ENCODE results near the gene KRTAP22-2.

Gene KRTAP22-2

DNA sequence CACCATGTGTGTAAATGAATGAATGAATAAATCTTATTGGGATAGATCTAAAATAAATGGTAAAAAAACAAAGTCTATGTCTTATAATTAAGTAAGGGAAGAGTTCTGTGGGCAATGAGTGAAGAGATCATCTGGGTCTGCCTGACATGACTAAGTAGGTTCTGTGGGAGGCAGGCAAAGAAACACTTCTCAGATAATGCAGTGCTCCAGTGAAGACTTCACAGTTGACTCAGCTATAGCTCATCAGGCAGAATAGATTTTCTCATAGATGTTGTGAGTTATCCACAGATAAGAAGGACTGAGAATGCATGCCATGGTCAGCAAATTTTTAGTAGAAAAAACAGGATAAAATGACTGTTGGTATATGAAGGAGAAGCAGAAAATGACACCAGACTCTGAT lies 12.4 kb downstream of the KRTAP22-2 start:
- no peak for DNase-seq (ENCODE audit: low read depth)
- no peak overlapping the region for H3K4me3 ChIP-seq (ENCODE audit: control insufficient read depth, low read depth, low read length)
- TF ChIP-seq, protein P1, sequence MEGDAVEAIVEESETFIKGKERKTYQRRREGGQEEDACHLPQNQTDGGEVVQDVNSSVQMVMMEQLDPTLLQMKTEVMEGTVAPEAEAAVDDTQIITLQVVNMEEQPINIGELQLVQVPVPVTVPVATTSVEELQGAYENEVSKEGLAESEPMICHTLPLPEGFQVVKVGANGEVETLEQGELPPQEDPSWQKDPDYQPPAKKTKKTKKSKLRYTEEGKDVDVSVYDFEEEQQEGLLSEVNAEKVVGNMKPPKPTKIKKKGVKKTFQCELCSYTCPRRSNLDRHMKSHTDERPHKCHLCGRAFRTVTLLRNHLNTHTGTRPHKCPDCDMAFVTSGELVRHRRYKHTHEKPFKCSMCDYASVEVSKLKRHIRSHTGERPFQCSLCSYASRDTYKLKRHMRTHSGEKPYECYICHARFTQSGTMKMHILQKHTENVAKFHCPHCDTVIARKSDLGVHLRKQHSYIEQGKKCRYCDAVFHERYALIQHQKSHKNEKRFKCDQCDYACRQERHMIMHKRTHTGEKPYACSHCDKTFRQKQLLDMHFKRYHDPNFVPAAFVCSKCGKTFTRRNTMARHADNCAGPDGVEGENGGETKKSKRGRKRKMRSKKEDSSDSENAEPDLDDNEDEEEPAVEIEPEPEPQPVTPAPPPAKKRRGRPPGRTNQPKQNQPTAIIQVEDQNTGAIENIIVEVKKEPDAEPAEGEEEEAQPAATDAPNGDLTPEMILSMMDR (conservative IDR thresholded peaks at IDR 0.05; ENCODE audit: control insufficient read depth, insufficient read depth, low read depth, low read length) = no peak

DNA sequence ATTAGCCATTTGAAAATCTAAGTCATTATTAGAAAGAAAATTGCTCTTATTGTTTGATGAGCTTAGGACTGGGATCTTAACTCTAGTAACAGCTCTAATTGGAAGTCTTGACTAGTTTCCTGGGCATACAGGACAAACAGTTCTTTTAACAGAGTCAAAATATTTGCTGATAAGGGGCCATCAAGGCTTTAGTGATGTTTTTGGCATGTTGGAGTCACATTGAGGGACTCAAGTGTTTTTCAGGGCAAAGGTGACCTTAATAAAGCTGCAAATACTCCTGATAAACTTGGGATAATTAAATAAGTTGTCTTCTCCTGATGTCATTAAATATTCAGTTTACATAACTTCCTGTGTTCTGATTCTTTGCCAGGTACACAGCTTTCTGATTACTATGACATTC lies 22.6 kb downstream of the KRTAP22-2 start:
- DNase-seq (ENCODE audit: low read depth) = no peak
- no peak overlapping the region for H3K4me3 ChIP-seq (ENCODE audit: control insufficient read depth, low read depth, low read length)
- TF ChIP-seq, protein P1 (conservative IDR thresholded peaks at IDR 0.05; ENCODE audit: control insufficient read depth, insufficient read depth, low read depth, low read length) = no peak

DNA sequence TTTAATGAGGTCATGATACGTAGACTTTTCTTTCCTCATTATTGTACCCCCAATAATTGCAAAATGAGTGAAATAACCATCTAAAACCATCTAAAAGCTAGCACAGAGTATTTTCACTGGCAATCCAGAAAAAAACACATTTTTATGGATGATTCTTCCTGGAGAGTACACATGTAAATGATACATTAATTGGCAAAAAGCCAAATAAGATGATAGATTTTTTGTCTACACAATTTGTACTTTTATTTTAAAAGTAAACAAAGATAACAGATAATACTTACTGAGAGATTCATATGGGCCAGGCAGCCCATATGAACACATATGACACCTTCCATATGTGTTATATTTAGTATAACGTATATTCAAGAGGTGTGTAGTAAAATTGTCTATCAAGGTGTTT lies 26.6 kb downstream of the KRTAP22-2 start:
- no peak for DNase-seq (ENCODE audit: low read depth)
- H3K4me3 ChIP-seq (ENCODE audit: control insufficient read depth, low read depth, low read length) = no peak overlapping the region
- TF ChIP-seq, protein P1 (conservative IDR thresholded peaks at IDR 0.05; ENCODE audit: control insufficient read depth, insufficient read depth, low read depth, low read length) = no peak

DNA sequence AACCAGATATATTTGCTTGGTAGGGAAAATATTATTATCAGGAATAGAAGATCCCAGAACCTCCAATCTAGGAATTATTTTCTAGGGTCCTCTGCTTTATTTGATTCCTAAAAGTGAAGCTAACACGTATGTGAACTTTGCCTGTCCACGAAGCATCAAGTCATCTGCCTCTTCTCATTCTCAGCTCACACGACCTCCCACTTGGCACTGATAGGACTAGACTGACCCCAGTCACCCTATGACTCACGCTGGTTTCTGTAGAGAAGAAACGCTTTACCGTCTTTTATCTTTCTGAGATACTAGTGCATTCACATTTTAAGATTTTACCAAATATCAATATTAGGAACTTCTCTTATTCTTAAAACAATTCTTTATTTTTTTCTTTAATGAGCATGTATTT lies 27.1 kb downstream of the KRTAP22-2 start:
- TF ChIP-seq, protein P1 (conservative IDR thresholded peaks at IDR 0.05; ENCODE audit: control insufficient read depth, insufficient read depth, low read depth, low read length) = no peak
- no peak for DNase-seq (ENCODE audit: low read depth)
- H3K4me3 ChIP-seq (ENCODE audit: control insufficient read depth, low read depth, low read length) = no peak overlapping the region

DNA sequence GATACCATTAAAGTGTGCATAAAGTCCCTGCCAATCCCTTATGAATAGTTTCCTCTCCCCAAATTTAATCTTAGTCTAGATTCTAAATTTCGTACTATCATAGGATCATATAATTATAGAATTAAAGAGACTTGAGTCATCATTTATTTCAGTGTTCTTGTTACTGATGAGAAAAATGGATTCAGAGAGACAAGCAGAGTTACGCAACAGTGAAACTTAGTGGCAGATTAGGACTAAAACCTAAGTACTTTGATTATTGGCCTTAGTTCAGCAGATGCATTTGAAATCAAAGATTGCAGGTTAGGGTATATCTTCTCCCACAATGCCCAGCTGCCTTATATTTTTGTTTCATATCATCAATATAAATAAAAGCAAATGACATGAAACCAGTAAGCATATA lies 28.2 kb downstream of the KRTAP22-2 start:
- TF ChIP-seq, protein P1 (conservative IDR thresholded peaks at IDR 0.05; ENCODE audit: control insufficient read depth, insufficient read depth, low read depth, low read length) = no peak
- H3K4me3 ChIP-seq (ENCODE audit: control insufficient read depth, low read depth, low read length) = no peak overlapping the region
- DNase-seq (ENCODE audit: low read depth) = no peak

DNA sequence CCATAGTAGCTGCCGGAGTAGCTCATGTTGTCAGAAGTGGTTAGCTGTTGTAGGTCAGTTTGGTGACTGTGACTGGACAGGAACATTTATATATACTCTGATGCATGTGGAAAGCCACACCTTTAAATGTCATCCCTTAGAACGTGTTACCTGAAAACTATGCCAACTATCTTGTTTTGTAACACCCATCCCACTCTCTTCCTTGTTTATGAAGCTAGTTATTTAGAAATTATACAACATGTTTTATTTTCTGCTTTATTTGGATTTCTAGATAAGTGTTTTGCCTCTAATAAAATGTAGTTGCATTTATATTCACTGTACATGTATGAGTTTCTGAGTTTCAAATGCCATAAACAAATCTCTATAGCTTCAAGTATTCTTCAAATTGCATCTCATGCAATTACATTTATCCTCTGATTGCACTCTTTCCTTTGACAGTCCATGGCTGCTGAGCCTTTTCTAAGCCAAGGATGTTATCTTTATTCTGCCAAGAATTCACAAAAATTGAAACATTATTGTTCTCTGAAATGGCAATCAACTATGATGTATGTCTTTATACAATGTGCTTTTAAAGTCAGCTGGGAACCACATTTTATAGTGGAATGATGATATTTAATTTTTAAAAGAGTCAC lies 28.8 kb downstream of the KRTAP22-2 start, which contains the start of gene KRTAP19-7:
Gene KRTAP19-7, minus strand, starts transcription at position 51 of the 632 bp plus-strand sequence. Its CDS starts 25 bp downstream, at position 26.
- TF ChIP-seq, protein P1 (conservative IDR thresholded peaks at IDR 0.05; ENCODE audit: control insufficient read depth, insufficient read depth, low read depth, low read length) = no peak
- H3K4me3 ChIP-seq (ENCODE audit: control insufficient read depth, low read depth, low read length) = no peak within 1 kb of the TSS
- DNase-seq (ENCODE audit: low read depth) = no peak
